HG03103 (cell line): Measurements from ENCODE around the gene CYP3A5.

Experiments used
- ATAC-seq: cut with Tn5 transposase; IDR thresholded peaks from one replicate; pipeline ENCODE4 v1.9.1; 2021; ENCODE audit warnings: low read depth; ENCODE audit not compliant: unreplicated experiment

Gene CYP3A5

GRCh38 chr7:99616359-99617191 is 63.2 kb downstream of the CYP3A5 start, which contains the start of gene ZSCAN25:
TSS of gene ZSCAN25 (plus strand) at chr7:99616946. CDS start at chr7:99619607, 2,661 bp downstream.
- ATAC-seq: peak; percentile 86

GRCh38 chr7:99615989-99616358 is 63.8 kb downstream of the CYP3A5 start:
- no peak for ATAC-seq

GRCh38 chr7:99614495-99614894 is 65.3 kb downstream of the CYP3A5 start:
- ATAC-seq: no peak

GRCh38 chr7:99607548-99607947 is 72.2 kb downstream of the CYP3A5 start:
- no peak for ATAC-seq

- no peak for ATAC-seq
Observed at GRCh38 chr7:99606531-99606930, 73.3 kb downstream of the CYP3A5 start.

GRCh38 chr7:99605527-99605926 is 74.3 kb downstream of the CYP3A5 start:
- ATAC-seq: no peak

- ATAC-seq: no peak
Observed at GRCh38 chr7:99601656-99602310, 78.0 kb downstream of the CYP3A5 start.

- no peak for ATAC-seq
Observed at GRCh38 chr7:99599836-99600235, 80.0 kb downstream of the CYP3A5 start.
